WTC11 (cell line): ENCODE results near the gene KDM5A. TPM values are rescaled to one million over a fixed set of nuclear protein-coding genes. Genes with fewer than 3 reads are reported as not detected.

Experiments
- ATAC-seq: fragments of 200-7000 bp; cut with Tn5 transposase; 2 replicates; pipeline ENCODE4 v1.10.0; 2021; ENCODE audit warnings: mild to moderate bottlenecking, moderate library complexity
- CTCF ChIA-PET: fragments of 300-600 bp; sonication (Branson Sonifier 250); formaldehyde crosslinking; loops from one replicate; lab custom pipeline; 2021; ENCODE audit warnings: antibody characterized with exemption; lab: Charles Lee
- POLR2A ChIA-PET: fragments of 350-600 bp; sonication (Branson Sonifier 250); formaldehyde crosslinking; loops from one replicate; lab custom pipeline; 2021; ENCODE audit warnings: antibody characterized with exemption; lab: Charles Lee
- DNase-seq: peaks from one replicate; pipeline ENCODE4 v3.0.0; 2021; ENCODE audit warnings: low spot score
- H3K27ac Mint-ChIP-seq: 2 replicates; pipeline ENCODE4 v1.8.0; 2021; ENCODE audit warnings: mixed read lengths
- H3K27me3 Mint-ChIP-seq: 2 replicates; pipeline ENCODE4 v1.8.0; 2021; ENCODE audit warnings: low read depth, mild to moderate bottlenecking, moderate library complexity, mixed read lengths
- H3K36me3 Mint-ChIP-seq: 2 replicates; pipeline ENCODE4 v1.8.0; 2021; ENCODE audit warnings: mixed read lengths
- H3K4me1 Mint-ChIP-seq: 2 replicates; pipeline ENCODE4 v1.8.0; 2022; ENCODE audit warnings: mixed read lengths
- H3K4me3 Mint-ChIP-seq: 2 replicates; pipeline ENCODE4 v1.8.0; 2021; ENCODE audit warnings: mild to moderate bottlenecking, moderate library complexity, mixed read lengths
- H3K9me3 Mint-ChIP-seq: 2 replicates; pipeline ENCODE4 v1.8.0; 2021; ENCODE audit warnings: mixed read lengths
- ARID4B ChIP-seq: sonication (generic); formaldehyde crosslinking; IDR thresholded peaks from 2 replicates; pipeline ENCODE4 v1.8.0; 2023; ENCODE audit warnings: missing genetic modification reagents, mild to moderate bottlenecking, borderline replicate concordance
- CTCF ChIP-seq: fragments of 200-600 bp; IDR thresholded peaks from 2 replicates; pipeline ENCODE4 v1.8.0; 2022; ENCODE audit warnings: antibody characterized with exemption
- ELF4 ChIP-seq: sonication (generic); formaldehyde crosslinking; IDR thresholded peaks from 2 replicates; pipeline ENCODE4 v1.8.1; 2022; ENCODE audit warnings: low read depth, mild to moderate bottlenecking, moderate library complexity, missing genetic modification reagents
- ESRRA ChIP-seq: sonication (generic); formaldehyde crosslinking; IDR thresholded peaks from 2 replicates; pipeline ENCODE4 v1.8.1; 2022; ENCODE audit warnings: mild to moderate bottlenecking, missing genetic modification reagents, borderline replicate concordance
- FOXP4 ChIP-seq: sonication (generic); formaldehyde crosslinking; IDR thresholded peaks from 2 replicates; pipeline ENCODE4 v1.8.0; 2022; ENCODE audit warnings: mild to moderate bottlenecking, missing genetic modification reagents
- GABPB1 ChIP-seq: sonication (generic); formaldehyde crosslinking; IDR thresholded peaks from 2 replicates; pipeline ENCODE4 v1.8.1; 2023; ENCODE audit warnings: mild to moderate bottlenecking, missing genetic modification reagents
- MXD4 ChIP-seq: fragments of 250-450 bp; sonication (Bioruptor Pico); IDR thresholded peaks from 2 replicates; pipeline ENCODE4 v1.8.0; 2021; ENCODE audit warnings: mild to moderate bottlenecking, moderate library complexity, borderline replicate concordance
- NFATC4 ChIP-seq: fragments of 250-450 bp; sonication (Bioruptor Pico); IDR thresholded peaks from 2 replicates; pipeline ENCODE4 v1.9.0; 2021; ENCODE audit warnings: mild to moderate bottlenecking
- NFE2L1 ChIP-seq: sonication (generic); formaldehyde crosslinking; IDR thresholded peaks from 2 replicates; pipeline ENCODE4 v1.8.1; 2023; ENCODE audit warnings: missing genetic modification reagents
- NR2C2 ChIP-seq: sonication (generic); formaldehyde crosslinking; IDR thresholded peaks from 2 replicates; pipeline ENCODE4 v1.8.0; 2022; ENCODE audit warnings: mild to moderate bottlenecking, missing genetic modification reagents
- OVOL2 ChIP-seq: fragments of 250-450 bp; sonication (Bioruptor Pico); IDR thresholded peaks from 2 replicates; pipeline ENCODE4 v1.9.0; 2021; ENCODE audit warnings: mild to moderate bottlenecking, borderline replicate concordance
- RELA ChIP-seq: sonication (generic); formaldehyde crosslinking; IDR thresholded peaks from 2 replicates; pipeline ENCODE4 v1.8.1; 2022; ENCODE audit warnings: missing genetic modification reagents, mild to moderate bottlenecking, borderline replicate concordance
- SMAD3 ChIP-seq: sonication (generic); formaldehyde crosslinking; IDR thresholded peaks from 2 replicates; pipeline ENCODE4 v1.8.0; 2022; ENCODE audit warnings: missing genetic modification reagents, mild to moderate bottlenecking, borderline replicate concordance
- SMAD4 ChIP-seq: sonication (generic); formaldehyde crosslinking; IDR thresholded peaks from 2 replicates; pipeline ENCODE4 v1.8.0; 2022; ENCODE audit warnings: mild to moderate bottlenecking, missing genetic modification reagents
- USF1 ChIP-seq: sonication (generic); formaldehyde crosslinking; IDR thresholded peaks from 2 replicates; pipeline ENCODE4 v1.8.0; 2022; ENCODE audit warnings: mild to moderate bottlenecking, missing genetic modification reagents
- ZNF219 ChIP-seq: sonication (generic); formaldehyde crosslinking; IDR thresholded peaks from 2 replicates; pipeline ENCODE4 v1.8.0; 2023; ENCODE audit warnings: missing genetic modification reagents, mild to moderate bottlenecking, borderline replicate concordance
- ZNF232 ChIP-seq: sonication (generic); formaldehyde crosslinking; IDR thresholded peaks from 2 replicates; pipeline ENCODE4 v1.8.0; 2022; ENCODE audit warnings: mild to moderate bottlenecking, missing genetic modification reagents
- ZNF532 ChIP-seq: fragments of 250-450 bp; sonication (Bioruptor Pico); IDR thresholded peaks from 2 replicates; pipeline ENCODE4 v1.9.0; 2021; ENCODE audit warnings: mild to moderate bottlenecking, borderline replicate concordance
- ZSCAN18 ChIP-seq: fragments of 250-450 bp; sonication (Bioruptor Pico); IDR thresholded peaks from 2 replicates; pipeline ENCODE4 v2.1.2; 2022; ENCODE audit warnings: mild to moderate bottlenecking, moderate library complexity
- total RNA-seq: library from RNA; stranded (reverse); gene quantifications from 3 replicates; pipeline ENCODE4 v1.2.3, GENCODE V29; 2021

The KDM5A gene
- total RNA-seq, 1 experiment from 2014 or later: 57.6 TPM

GRCh38 chr12:272942-273341 is 116.2 kb downstream of the KDM5A start:
- no peak overlapping the region for H3K4me3 Mint-ChIP-seq
- no peak for DNase-seq
- no peak for ATAC-seq
- no peak overlapping the region for H3K27ac Mint-ChIP-seq
- ChIA-PET CTCF (no interaction called here), POLR2A (no interaction called here)
- no peaks in the 10 kb centered on the region for H3K4me1 Mint-ChIP-seq
- peaks cover 6% of the 10 kb centered on the region; the same call in 1 of the 2 replicates for H3K9me3 Mint-ChIP-seq
- TF ChIP-seq ESRRA (CRISPR knock-in tag) (no peak), ZNF219 (CRISPR knock-in tag) (no peak), GABPB1 (CRISPR knock-in tag) (no peak), ZSCAN18 (no peak), SMAD3 (no peak), ELF4 (CRISPR knock-in tag) (no peak), USF1 (CRISPR knock-in tag) (no peak), RELA (CRISPR knock-in tag) (no peak), FOXP4 (CRISPR knock-in tag) (no peak), CTCF (no peak), NR2C2 (CRISPR knock-in tag) (no peak), SMAD4 (CRISPR knock-in tag) (no peak), ZNF232 (CRISPR knock-in tag) (no peak), MXD4 (CRISPR knock-in tag) (no peak), ZNF532 (no peak), OVOL2 (CRISPR knock-in tag) (no peak), NFATC4 (CRISPR knock-in tag) (no peak), NFE2L1 (CRISPR knock-in tag) (no peak), ARID4B (CRISPR knock-in tag) (no peak)
- H3K36me3 Mint-ChIP-seq: no peaks in the 10 kb centered on the region
- no peaks in the 10 kb centered on the region for H3K27me3 Mint-ChIP-seq
